H1 (cell line): ENCODE data around the gene SCAMP2. TPM values are rescaled to one million over a fixed set of nuclear protein-coding genes. Genes with fewer than 3 reads are reported as not detected.
A peak's percentile ranks its signal among the peaks of the same experiment; 100 is the strongest.

Experiments used
- CTCF ChIA-PET: fragments of 300-600 bp; sonication (Branson Sonifier 250); formaldehyde crosslinking; loops from one replicate; lab custom pipeline; 2021; ENCODE audit not compliant: partially characterized antibody; lab: Charles Lee
- POLR2A ChIA-PET: fragments of 300-600 bp; sonication (Branson Sonifier 250); formaldehyde crosslinking; loops from one replicate; lab custom pipeline; 2021; ENCODE audit warnings: inconsistent platforms; ENCODE audit not compliant: partially characterized antibody; lab: Charles Lee
- DNase-seq, 2 experiments: peaks; one replicate each; pipeline versions ENCODE4 v3.0.0 to v3.0.0-alpha.2; 2010 to 2022; ENCODE audit warnings: low spot score in 2 of 2, low read depth in 1 of 2, mixed read lengths in 1 of 2
- FAIRE-seq: peaks from 2 replicates; lab custom pipeline; 2011; peaks lifted over from hg19 to GRCh38; lab: Jason Lieb, UNC
- H2AFZ ChIP-seq: 2 replicates; pipeline ENCODE4 v1.8.1; 2012; ENCODE audit warnings: low read length, inconsistent platforms
- H2AK5ac ChIP-seq: 2 replicates; pipeline ENCODE4 v1.6.1; 2013; ENCODE audit warnings: low read depth, low read length
- H2BK120ac ChIP-seq: replicated peaks from 2 replicates; pipeline ENCODE3; 2013; ENCODE audit warnings: low read depth, low read length, inconsistent platforms
- H2BK12ac ChIP-seq: 2 replicates; pipeline ENCODE4 v1.6.1; 2013; ENCODE audit warnings: low read depth, low read length
- H2BK15ac ChIP-seq: 2 replicates; pipeline ENCODE4 v1.6.1; 2013; ENCODE audit warnings: low read length
- H2BK20ac ChIP-seq: 2 replicates; pipeline ENCODE4 v1.6.1; 2013; ENCODE audit warnings: low read length
- H2BK5ac ChIP-seq: 2 replicates; pipeline ENCODE4 v1.6.1; 2013; ENCODE audit warnings: low read depth, low read length
- H3K14ac ChIP-seq: 2 replicates; pipeline ENCODE4 v1.6.1; 2013; ENCODE audit warnings: inconsistent platforms; ENCODE audit not compliant: insufficient read length
- H3K18ac ChIP-seq: 2 replicates; pipeline ENCODE4 v1.6.1; 2013; ENCODE audit warnings: low read length; ENCODE audit errors: extremely low read depth
- H3K23ac ChIP-seq: 2 replicates; pipeline ENCODE4 v1.6.1; 2013; ENCODE audit warnings: inconsistent platforms; ENCODE audit not compliant: insufficient read length
- H3K23me2 ChIP-seq: 2 replicates; pipeline ENCODE4 v1.6.1; 2013; ENCODE audit warnings: low read depth, low read length
- H3K27ac ChIP-seq: 2 replicates; pipeline ENCODE4 v1.6.1; 2011; ENCODE audit warnings: low read depth, low read length, inconsistent platforms
- H3K27me3 ChIP-seq, 4 experiments: replicated peaks in 1 of 4; 1 replicate in 1 of 4; 2 replicates in 3 of 4; pipeline versions ENCODE4 v1.6.1 to v1.8.1; 2011 to 2013; ENCODE audit warnings: low read length in 3 of 4, mild to moderate bottlenecking in 3 of 4, inconsistent platforms in 2 of 4, mixed read lengths in 2 of 4, moderate library complexity in 1 of 4; ENCODE audit not compliant: control insufficient read depth in 3 of 4, insufficient read depth in 3 of 4; ENCODE audit errors: extremely low read depth in 1 of 4
- H3K36me3 ChIP-seq, 4 experiments: 2 replicates each; pipeline versions ENCODE4 v1.6.1 to v1.8.1; 2011 to 2013; ENCODE audit warnings: mild to moderate bottlenecking in 4 of 4, low read length in 3 of 4, moderate library complexity in 2 of 4, control low read depth in 1 of 4, inconsistent platforms in 1 of 4; ENCODE audit not compliant: insufficient read depth in 4 of 4, control insufficient read depth in 2 of 4
- H3K4ac ChIP-seq: replicated peaks from 2 replicates; pipeline ENCODE3; 2013; ENCODE audit warnings: low read length, low read depth, mixed read lengths, inconsistent platforms; ENCODE audit not compliant: insufficient read length
- H3K4me1 ChIP-seq, 4 experiments: replicated peaks in 1 of 4; 1 replicate in 1 of 4; 2 replicates in 3 of 4; pipeline versions ENCODE4 v1.6.1 to v1.8.1; 2011 to 2013; ENCODE audit warnings: low read length in 3 of 4, inconsistent platforms in 2 of 4, mixed read lengths in 1 of 4; ENCODE audit not compliant: insufficient read depth in 4 of 4, control insufficient read depth in 3 of 4
- H3K4me2 ChIP-seq, 2 experiments: 2 replicates each; pipeline versions ENCODE4 v1.6.1 to v1.8.1; 2011 to 2013; ENCODE audit warnings: low read depth in 2 of 2, low read length in 2 of 2, control low read depth in 1 of 2, inconsistent platforms in 1 of 2, mild to moderate bottlenecking in 1 of 2; ENCODE audit not compliant: insufficient read depth in 1 of 2
- H3K4me3 ChIP-seq, 4 experiments: fragments of 200-600, 300-600 bp in 1 of 4; sonication (generic), shearing (Covaris generic), sonication (Bioruptor Twin) in 1 of 4; 2 replicates each; pipeline versions ENCODE4 v1.5.1 to v1.8.1; 2011 to 2016; ENCODE audit warnings: low read length in 4 of 4, low read depth in 3 of 4, control low read depth in 2 of 4, inconsistent platforms in 2 of 4, mild to moderate bottlenecking in 2 of 4, mixed read lengths in 1 of 4, moderate library complexity in 1 of 4; ENCODE audit not compliant: insufficient read depth in 2 of 4; ENCODE audit errors: extremely low read depth in 1 of 4
- H3K56ac ChIP-seq: replicated peaks from 2 replicates; pipeline ENCODE3; 2013; ENCODE audit warnings: low read depth, mild to moderate bottlenecking, mixed read lengths, low read length, inconsistent platforms; ENCODE audit not compliant: insufficient read length
- H3K79me1 ChIP-seq: 2 replicates; pipeline ENCODE4 v1.6.1; 2013; ENCODE audit warnings: low read depth, low read length, control low read depth
- H3K79me2 ChIP-seq, 2 experiments: 2 replicates each; pipeline versions ENCODE4 v1.6.1 to v1.8.1; 2012 to 2013; ENCODE audit warnings: low read length in 2 of 2, mild to moderate bottlenecking in 2 of 2, inconsistent platforms in 1 of 2; ENCODE audit not compliant: insufficient read depth in 2 of 2, control insufficient read depth in 1 of 2
- H3K9ac ChIP-seq, 4 experiments: replicated peaks in 1 of 4; 1 replicate in 1 of 4; 2 replicates in 3 of 4; pipeline versions ENCODE4 v1.6.1 to v1.8.1; 2011 to 2013; ENCODE audit warnings: low read depth in 3 of 4, low read length in 3 of 4, control low read depth in 2 of 4, mild to moderate bottlenecking in 2 of 4, moderate library complexity in 2 of 4, inconsistent platforms in 1 of 4; ENCODE audit errors: extremely low read depth in 1 of 4
- H3K9me3 ChIP-seq, 2 experiments: 2 replicates each; pipeline versions ENCODE4 v1.6.1 to v1.8.1; 2012 to 2013; ENCODE audit warnings: mild to moderate bottlenecking in 2 of 2, moderate library complexity in 2 of 2, control low read depth in 1 of 2, inconsistent platforms in 1 of 2, low read depth in 1 of 2, low read length in 1 of 2, mixed read lengths in 1 of 2; ENCODE audit not compliant: insufficient read depth in 2 of 2
- H4K20me1 ChIP-seq, 2 experiments: replicated peaks in 1 of 2; 2 replicates each; pipeline versions ENCODE3 to v1.8.1; 2011 to 2013; ENCODE audit warnings: inconsistent platforms in 2 of 2, low read length in 2 of 2, mild to moderate bottlenecking in 1 of 2; ENCODE audit not compliant: insufficient read depth in 2 of 2, control insufficient read depth in 1 of 2
- H4K5ac ChIP-seq: 2 replicates; pipeline ENCODE4 v1.6.1; 2013; ENCODE audit warnings: low read length, low read depth, mixed read lengths, inconsistent platforms; ENCODE audit not compliant: insufficient read length
- H4K8ac ChIP-seq: 2 replicates; pipeline ENCODE4 v1.8.0; 2013; ENCODE audit warnings: mild to moderate bottlenecking, moderate library complexity, low read length, inconsistent platforms; ENCODE audit not compliant: insufficient read depth; ENCODE audit errors: extremely low read depth
- H4K91ac ChIP-seq: replicated peaks from 2 replicates; pipeline ENCODE3; 2013; ENCODE audit warnings: low read length, mixed read lengths, inconsistent platforms; ENCODE audit not compliant: insufficient read length
- JUN ChIP-seq: IDR thresholded peaks from 2 replicates; pipeline ENCODE4 v1.6.1; 2011; ENCODE audit warnings: low read depth, mild to moderate bottlenecking, improper control_type of control experiment, low read length
- JUND ChIP-seq: IDR thresholded peaks from 2 replicates; pipeline ENCODE4 v1.6.1; 2011; ENCODE audit warnings: mild to moderate bottlenecking, improper control_type of control experiment, low read length
- POLR2AphosphoS5 ChIP-seq: IDR thresholded peaks from 2 replicates; pipeline ENCODE4 v1.6.1; 2011; ENCODE audit warnings: low read depth, low read length
- RFX5 ChIP-seq: IDR thresholded peaks from 2 replicates; pipeline ENCODE4 v1.6.1; 2011; ENCODE audit warnings: low read depth, low read length, improper control_type of control experiment, borderline replicate concordance
- SRF ChIP-seq: IDR thresholded peaks from 2 replicates; pipeline ENCODE4 v1.6.1; 2011; ENCODE audit warnings: mild to moderate bottlenecking, low read depth, low read length, moderate library complexity
- SUZ12 ChIP-seq: fragments of 200-600 bp; sonication (generic); IDR thresholded peaks from 2 replicates; pipeline ENCODE4 v1.6.1; 2012; ENCODE audit warnings: mild to moderate bottlenecking, inconsistent platforms, low read length, moderate library complexity, mixed read lengths
- TAF7 ChIP-seq: optimal IDR thresholded peaks from 2 replicates; pipeline ENCODE3; 2011; ENCODE audit warnings: low read depth, mild to moderate bottlenecking, inconsistent platforms, low read length, moderate library complexity, borderline replicate concordance
- WGBS, 2 experiments: shearing (Covaris generic) in 1 of 2; methylation state at CpG; one replicate each; pipeline versions ENCODE4 v1.1.6 to v1.1.7; 2013 to 2015; ENCODE audit warnings: low lambda C conversion rate in 2 of 2, mixed read lengths in 2 of 2, inconsistent platforms in 1 of 2, low coverage in 1 of 2, missing lambda C conversion rate in 1 of 2; ENCODE audit not compliant: insufficient replicate concordance in 2 of 2, insufficient coverage in 1 of 2, insufficient read length in 1 of 2; ENCODE audit errors: extremely low coverage in 1 of 2, missing lambda C conversion rate in 1 of 2; 5-methylcytosine and 5-hydroxymethylcytosine counted together
- polyA plus RNA-seq, 7 experiments: library from polyadenylated mRNA; depleted of rRNA in 3 of 7; stranded (reverse) in 5 of 7; unstranded in 2 of 7; fragments of >200 nt in 5 of 7; fragments of 200-250 nt in 2 of 7; gene quantifications; 1 replicate in 5 of 7; 2 replicates in 1 of 7; 4 replicates in 1 of 7; pipeline versions ENCODE4 v1.2.1 to v1.2.3, GENCODE V29; 2011 to 2013; ENCODE audit warnings: missing spikeins in 2 of 7, mixed read lengths in 2 of 7
- total RNA-seq: library from RNA; stranded (reverse); fragmentation: NEBNext Ultra II Directional; extraction: Animal tissue kit (Norgen Biotek cat#: 25700); gene quantifications from 2 replicates; pipeline ENCODE4 v1.2.1, GENCODE V29; 2021

The SCAMP2 gene
- total and polyA plus RNA-seq, 2 of the 8 experiments (the other 6 are each of a cell fraction or from before 2014, with no cell fraction given) = 41.7 to 131 TPM

- no peak overlapping the region for H2AFZ ChIP-seq
- WGBS, 2 experiments = 77% methylated on average over 4 of the region's 4 CpGs; no CpG with 5 or more reads in 1 of the 2 experiments
These were observed 11.5 kb upstream of the SCAMP2 start for GRCh38 chr15:74884428-74885223.

More at GRCh38 chr15:74884428-74885223, 11.5 kb upstream of the SCAMP2 start:
- H2BK120ac ChIP-seq = no peak overlapping the region
- TF ChIP-seq SUZ12 = no peak
- no peak for TF ChIP-seq JUN
- no peak for TF ChIP-seq SRF
- TF ChIP-seq JUND = no peak
- TF ChIP-seq TAF7 = no peak
- TF ChIP-seq RFX5 = no peak
- no peak for TF ChIP-seq POLR2AphosphoS5
- TF ChIP-seq, all 59 proteins: peak for 0
- no peak overlapping the region for H3K56ac ChIP-seq
- no peak for FAIRE-seq
- H3K27ac ChIP-seq = no peak overlapping the region
- H3K14ac ChIP-seq = no peak overlapping the region
- no peak for DNase-seq
- H4K91ac ChIP-seq = no peak overlapping the region
- CTCF ChIA-PET = interaction anchor here (0.7 to 2.4 kb wide), 6 partner anchors 7 to 278 kb away, joined by 3 to 6 read pairs (median 4); partner anchors contain the start of gene SCAMP2
- no peak overlapping the region for H4K8ac ChIP-seq
- no peak overlapping the region for H3K4me2 ChIP-seq
- no peak overlapping the region for H3K4ac ChIP-seq
- H2BK15ac ChIP-seq = no peak overlapping the region
- peaks cover 0 to 8% (median 3%) of the 10 kb centered on the region in 4 experiments; a peak in 5 of 7 replicates for H3K4me1 ChIP-seq
- H3K23ac ChIP-seq = no peak overlapping the region
- POLR2A ChIA-PET = interaction anchor here (0.8 to 2.4 kb wide), 5 partner anchors 9 to 24 kb away, joined by 3 to 6 read pairs (median 5); no protein-coding TSS in a partner anchor
- H2AK5ac ChIP-seq = no peak overlapping the region
- no peak overlapping the region for H3K18ac ChIP-seq
- no peak overlapping the region for H3K4me3 ChIP-seq
- H2BK12ac ChIP-seq = no peak overlapping the region
- H3K36me3 ChIP-seq = no peaks in the 10 kb centered on the region
- H3K27me3 ChIP-seq = no peaks in the 10 kb centered on the region
- H4K20me1 ChIP-seq = no peaks in the 10 kb centered on the region
- H3K23me2 ChIP-seq = peaks cover 3% of the 10 kb centered on the region
- no peaks in the 10 kb centered on the region for H3K9me3 ChIP-seq
- H3K79me2 ChIP-seq = no peaks in the 10 kb centered on the region
- no peaks in the 10 kb centered on the region for H3K79me1 ChIP-seq
- H2BK20ac ChIP-seq = peak overlapping the region; percentile 36; the same call in 1 of the 2 replicates
- H3K9ac ChIP-seq = no peak overlapping the region
- H4K5ac ChIP-seq = no peak overlapping the region
- H2BK5ac ChIP-seq = no peak overlapping the region
